Vagina (tissue), 2 donors: ENCODE data around the gene TMEM208. TPM values are rescaled to one million over a fixed set of nuclear protein-coding genes. Genes with fewer than 3 reads are reported as not detected.
A peak's percentile ranks its signal among the peaks of the same experiment; 100 is the strongest.

Experiments
- DNase-seq, 2 donors: peaks; one replicate each; pipeline ENCODE4 v3.0.0-alpha.2; 2017; ENCODE audit errors: extremely low spot score in 2 of 2
- H3K27ac ChIP-seq: fragments of 200-600 bp; sonication (generic); one replicate; pipeline ENCODE4 v1.5.1; 2019
- H3K27me3 ChIP-seq: fragments of 200-600 bp; sonication (generic); one replicate; pipeline ENCODE4 v1.5.1; 2019
- H3K36me3 ChIP-seq, 2 donors: fragments of 200-600 bp; sonication (generic); one replicate each; pipeline ENCODE4 v1.5.1; 2017 to 2019
- H3K4me1 ChIP-seq: fragments of 200-600 bp; sonication (generic); one replicate; pipeline ENCODE4 v1.5.1; 2019
- H3K4me3 ChIP-seq, 2 donors: fragments of 200-600 bp; sonication (generic); 1 replicate in 1 of 2; 2 replicates in 1 of 2; pipeline ENCODE4 v1.5.1; 2016 to 2019
- H3K9me3 ChIP-seq: fragments of 200-600 bp; sonication (generic); one replicate; pipeline ENCODE4 v1.5.1; 2019
- POLR2A ChIP-seq, 2 donors: fragments of 450-650 bp; IDR thresholded peaks; one replicate each; pipeline ENCODE4 v1.6.1; 2017; ENCODE audit warnings: antibody characterized with exemption in 2 of 2, mild to moderate bottlenecking in 2 of 2, moderate library complexity in 2 of 2
- POLR2AphosphoS5 ChIP-seq, 2 donors: sonication (generic); formaldehyde crosslinking; IDR thresholded peaks; one replicate each; pipeline ENCODE4 v1.9.0; 2017; ENCODE audit warnings: antibody characterized with exemption in 2 of 2, mild to moderate bottlenecking in 2 of 2, low read depth in 1 of 2; ENCODE audit not compliant: insufficient read depth in 1 of 2
- intact Hi-C: fragments of 100-400 bp; cut with DNase I; formaldehyde crosslinking; loops from one replicate; pipeline ENCODE4 v1.15.1; 2023
- total RNA-seq: library from RNA; depleted of rRNA; stranded (reverse); fragments of >200 nt; gene quantifications from one replicate; pipeline ENCODE4 v1.2.3, GENCODE V29; 2016
- TF ChIP-seq, protein P1 (sequence below), 3 experiments: fragments of 450-650 bp in 2 of 3; fragments of 200-600 bp in 1 of 3; sonication (generic) in 1 of 3; IDR thresholded peaks; one replicate each; pipeline ENCODE4 v1.5.1; 2017 to 2019; ENCODE audit warnings: antibody characterized with exemption in 3 of 3, mild to moderate bottlenecking in 2 of 3, moderate library complexity in 2 of 3

The TMEM208 gene
- total RNA-seq, 1 donor from 2014 or later = 48.9 TPM

- no peak overlapping the region for H3K27ac ChIP-seq
- no peaks in the 10 kb centered on the region for H3K27me3 ChIP-seq
- TF ChIP-seq POLR2A (IDR thresholded peaks at IDR 0.05) (no peak), POLR2AphosphoS5 (IDR thresholded peaks at IDR 0.05; ENCODE audit: insufficient read depth in 1 of 2, low read depth in 1 of 2) (no peak)
- TF ChIP-seq, protein P1, sequence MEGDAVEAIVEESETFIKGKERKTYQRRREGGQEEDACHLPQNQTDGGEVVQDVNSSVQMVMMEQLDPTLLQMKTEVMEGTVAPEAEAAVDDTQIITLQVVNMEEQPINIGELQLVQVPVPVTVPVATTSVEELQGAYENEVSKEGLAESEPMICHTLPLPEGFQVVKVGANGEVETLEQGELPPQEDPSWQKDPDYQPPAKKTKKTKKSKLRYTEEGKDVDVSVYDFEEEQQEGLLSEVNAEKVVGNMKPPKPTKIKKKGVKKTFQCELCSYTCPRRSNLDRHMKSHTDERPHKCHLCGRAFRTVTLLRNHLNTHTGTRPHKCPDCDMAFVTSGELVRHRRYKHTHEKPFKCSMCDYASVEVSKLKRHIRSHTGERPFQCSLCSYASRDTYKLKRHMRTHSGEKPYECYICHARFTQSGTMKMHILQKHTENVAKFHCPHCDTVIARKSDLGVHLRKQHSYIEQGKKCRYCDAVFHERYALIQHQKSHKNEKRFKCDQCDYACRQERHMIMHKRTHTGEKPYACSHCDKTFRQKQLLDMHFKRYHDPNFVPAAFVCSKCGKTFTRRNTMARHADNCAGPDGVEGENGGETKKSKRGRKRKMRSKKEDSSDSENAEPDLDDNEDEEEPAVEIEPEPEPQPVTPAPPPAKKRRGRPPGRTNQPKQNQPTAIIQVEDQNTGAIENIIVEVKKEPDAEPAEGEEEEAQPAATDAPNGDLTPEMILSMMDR (IDR thresholded peaks at IDR 0.05) = no peak
- peak overlapping the region; percentile 92 to 93 for H3K4me3 ChIP-seq
- no peaks in the 10 kb centered on the region for H3K9me3 ChIP-seq
- intact Hi-C loops = no loop called here
- peaks cover 49% of the 10 kb centered on the region for H3K4me1 ChIP-seq
- no peak for DNase-seq
- H3K36me3 ChIP-seq = no peaks in the 10 kb centered on the region
These were observed 22.5 kb downstream of the TMEM208 start for GRCh38 chr16:67249178-67250044.

GRCh38 chr16:67250045-67250327, 23.1 kb downstream of the TMEM208 start:
- Histone ChIP-seq H3K27me3 (no peaks in the 10 kb centered on the region), H3K4me1 (peaks cover 44% of the 10 kb centered on the region), H3K36me3 (no peaks in the 10 kb centered on the region), H3K9me3 (no peaks in the 10 kb centered on the region), H3K27ac (no peak overlapping the region), H3K4me3 (no peak overlapping the region)
- intact Hi-C loops = no loop called here
- no peak for TF ChIP-seq POLR2A (IDR thresholded peaks at IDR 0.05)
- TF ChIP-seq, protein P1 (IDR thresholded peaks at IDR 0.05) = no peak
- TF ChIP-seq POLR2AphosphoS5 (IDR thresholded peaks at IDR 0.05; ENCODE audit: insufficient read depth in 1 of 2, low read depth in 1 of 2) = no peak
- no peak for DNase-seq

GRCh38 chr16:67252609-67253497, 25.9 kb downstream of the TMEM208 start:
- Histone ChIP-seq H3K4me3 (no peak overlapping the region), H3K9me3 (no peaks in the 10 kb centered on the region), H3K4me1 (peaks cover 19% of the 10 kb centered on the region), H3K27me3 (no peaks in the 10 kb centered on the region), H3K36me3 (no peaks in the 10 kb centered on the region), H3K27ac (no peak overlapping the region)
- no peak for DNase-seq
- intact Hi-C loops = no loop called here
- TF ChIP-seq, protein P1 (IDR thresholded peaks at IDR 0.05) = no peak
- TF ChIP-seq POLR2AphosphoS5 (IDR thresholded peaks at IDR 0.05; ENCODE audit: insufficient read depth in 1 of 2, low read depth in 1 of 2) = no peak
- TF ChIP-seq POLR2A (IDR thresholded peaks at IDR 0.05) = no peak

DNA sequence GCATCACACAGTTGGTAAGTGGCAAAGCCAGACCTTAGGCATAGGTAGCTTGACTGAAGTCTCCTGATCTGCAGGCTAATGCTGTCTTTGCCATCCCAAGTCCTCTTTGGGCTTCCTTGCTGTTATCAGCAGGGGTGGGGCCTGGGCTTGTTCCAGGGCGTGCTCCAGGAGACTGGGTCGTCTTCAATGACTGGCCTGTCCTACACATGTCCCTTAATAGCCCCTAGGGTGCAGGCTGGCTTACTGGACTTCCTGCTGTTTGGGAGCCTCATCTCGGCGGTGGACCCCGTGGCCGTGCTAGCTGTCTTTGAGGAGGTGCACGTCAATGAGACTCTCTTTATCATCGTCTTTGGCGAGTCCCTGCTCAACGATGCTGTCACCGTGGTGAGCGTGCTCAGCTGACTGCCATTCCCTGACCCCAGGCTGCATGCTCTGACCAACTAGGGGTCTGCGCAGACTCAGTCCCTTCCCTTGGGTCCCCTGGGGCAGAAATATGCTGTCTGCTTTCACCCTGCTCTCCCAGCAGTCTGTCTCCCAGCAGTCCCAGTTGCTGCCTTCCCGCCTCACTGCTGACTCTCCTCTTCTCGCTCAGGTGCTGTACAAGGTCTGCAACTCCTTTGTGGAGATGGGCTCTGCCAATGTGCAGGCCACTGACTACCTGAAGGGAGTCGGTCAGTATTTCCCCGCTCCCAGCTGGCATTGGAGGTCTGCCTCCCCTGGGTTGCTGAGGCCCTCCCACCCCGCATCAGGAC, 28.0 kb downstream of the TMEM208 start:
- intact Hi-C loops = no loop called here
- no peak for DNase-seq
- no peak overlapping the region for H3K4me3 ChIP-seq

More for the DNA sequence above, 28.0 kb downstream of the TMEM208 start:
- Histone ChIP-seq H3K4me1 (no peaks in the 10 kb centered on the region), H3K36me3 (no peaks in the 10 kb centered on the region), H3K9me3 (no peaks in the 10 kb centered on the region), H3K27ac (no peak overlapping the region), H3K27me3 (no peaks in the 10 kb centered on the region)
- TF ChIP-seq POLR2A (IDR thresholded peaks at IDR 0.05) = no peak
- no peak for TF ChIP-seq POLR2AphosphoS5 (IDR thresholded peaks at IDR 0.05; ENCODE audit: insufficient read depth in 1 of 2, low read depth in 1 of 2)
- TF ChIP-seq, protein P1 (IDR thresholded peaks at IDR 0.05) = no peak
